ENCODE measurements around the gene RIGI. TPM values are rescaled to one million over a fixed set of nuclear protein-coding genes. Genes with fewer than 3 reads are reported as not detected.
A peak's percentile ranks its signal among the peaks of the same experiment; 100 is the strongest.

RIGI gene
- total RNA-seq: 1 to 10 TPM; 2.5 to 4.1 (median 2.5) TPM

DNA sequence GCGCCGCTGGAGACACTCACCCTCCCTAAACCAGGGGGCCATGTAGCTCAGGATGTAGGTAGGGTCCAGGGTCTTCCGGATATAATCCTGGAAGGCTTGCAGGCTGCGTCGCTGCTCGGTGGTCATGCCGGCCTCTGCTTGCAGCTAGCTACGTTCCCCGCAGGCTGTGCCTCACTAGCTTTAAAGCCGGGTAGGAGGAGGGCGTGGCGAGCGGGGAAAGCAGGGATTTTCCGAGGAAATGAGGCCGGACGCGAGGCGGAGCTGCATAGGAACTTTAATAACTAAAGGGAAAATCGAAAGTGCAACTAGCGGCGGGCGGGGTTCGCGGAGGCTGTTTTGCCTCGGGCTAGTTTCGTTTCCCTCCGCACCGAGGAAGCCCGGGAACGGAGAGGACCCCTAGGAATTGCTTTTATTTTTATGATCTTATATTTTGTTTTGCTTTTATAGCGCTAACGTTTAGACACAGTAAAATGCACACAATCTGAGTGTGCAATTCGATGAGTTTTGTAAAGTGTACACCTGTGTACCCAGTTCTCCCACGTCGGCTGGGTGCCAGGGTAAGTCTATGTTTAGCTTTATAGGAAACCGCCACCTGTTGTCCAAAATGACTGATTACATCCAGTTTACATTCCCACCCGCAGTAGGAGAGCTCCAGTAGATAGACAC lies at the start of gene RIGI:
Gene RIGI (minus strand): TSS at position 156 of the 666 bp plus-strand sequence. CDS start 30 bp downstream, at position 126.
- Mint-ChIP-seq H3K36me3 (ENCODE audit: insufficient read depth) (peaks cover 17% of the 10 kb centered on the region), H3K4me3 (peak within 1 kb of the TSS; percentile 85), H3K4me1 (ENCODE audit: low read depth) (peaks cover 51% of the 10 kb centered on the region), H3K27me3 (ENCODE audit: low read depth) (no peaks in the 10 kb centered on the region), H3K9me3 (no peaks in the 10 kb centered on the region)
- peak; percentile 65 to 78 for ATAC-seq
- DNase-seq: peak; percentile 77

DNA sequence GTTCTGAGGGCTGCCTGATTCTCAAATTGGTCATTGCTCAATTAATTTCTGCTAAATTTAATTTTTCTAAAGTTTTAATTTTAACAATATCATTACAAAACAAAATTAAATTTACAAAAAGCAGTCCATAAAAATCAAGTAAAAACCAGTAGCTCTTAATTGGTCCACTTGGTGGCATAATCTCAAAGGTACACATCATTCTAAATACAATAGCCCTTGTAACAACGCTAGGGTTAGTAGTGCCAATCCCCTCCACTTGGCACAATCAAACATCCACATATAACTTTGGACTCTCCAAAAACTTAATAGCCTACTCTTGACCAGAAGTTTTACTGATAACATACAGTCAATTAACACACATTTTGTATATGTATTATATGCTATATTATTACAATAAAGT lies 48.9 kb upstream of the RIGI start:
- no peak for ATAC-seq

GRCh38 chr9:32573821-32574220 lies 47.8 kb upstream of the RIGI start:
- no peaks in the 10 kb centered on the region for H3K9me3 Mint-ChIP-seq
- H3K27me3 Mint-ChIP-seq (ENCODE audit: low read depth): peaks cover 6% of the 10 kb centered on the region
- peak overlapping the region; percentile 100 for H3K4me3 Mint-ChIP-seq
- peaks cover 4% of the 10 kb centered on the region for H3K36me3 Mint-ChIP-seq (ENCODE audit: insufficient read depth)
- H3K4me1 Mint-ChIP-seq (ENCODE audit: low read depth): peaks cover 25% of the 10 kb centered on the region
- no peak for DNase-seq
- ATAC-seq: no peak

More for the DNA sequence above, 48.9 kb upstream of the RIGI start:
- H3K9me3 Mint-ChIP-seq: no peaks in the 10 kb centered on the region
- H3K27me3 Mint-ChIP-seq (ENCODE audit: low read depth): peaks cover 11% of the 10 kb centered on the region
- H3K4me1 Mint-ChIP-seq (ENCODE audit: low read depth): peaks cover 25% of the 10 kb centered on the region
- no peak for DNase-seq
- no peak overlapping the region for H3K4me3 Mint-ChIP-seq
- peaks cover 2% of the 10 kb centered on the region for H3K36me3 Mint-ChIP-seq (ENCODE audit: insufficient read depth)

DNA sequence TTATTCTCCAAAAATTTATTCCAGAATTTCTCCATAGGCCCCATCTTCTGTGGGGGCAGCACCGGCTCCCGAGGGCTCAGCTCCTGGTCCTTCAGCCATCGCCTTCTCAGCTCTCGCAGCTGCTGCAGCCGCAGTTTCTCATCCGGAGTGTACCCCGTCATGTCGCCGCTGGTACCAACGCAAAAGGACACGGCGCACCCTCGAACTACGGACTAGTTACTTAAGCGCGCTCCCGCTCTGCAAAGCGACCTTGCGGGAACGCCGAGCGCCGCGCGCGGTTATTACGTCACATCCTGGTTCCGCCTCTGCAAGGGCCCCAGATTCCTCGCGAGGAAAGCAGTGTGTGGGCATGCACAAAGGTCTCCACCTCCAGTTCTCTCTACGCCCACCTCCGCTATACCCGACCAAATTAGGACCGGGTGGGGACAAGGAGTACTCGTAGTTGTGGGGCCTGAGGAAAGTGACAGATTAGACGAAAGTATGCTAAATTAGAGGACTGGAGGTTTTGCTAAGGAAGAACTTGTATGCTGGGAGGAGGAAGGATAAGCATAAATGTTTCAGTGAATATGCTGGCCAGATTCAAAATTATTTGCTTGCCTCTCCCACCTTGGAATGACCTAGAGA lies 47.0 kb upstream of the RIGI start, which contains the start of gene NDUFB6:
Gene NDUFB6 (minus strand): TSS at position 260 of the 624 bp plus-strand sequence. CDS start 99 bp downstream, at position 161.
- H3K9me3 Mint-ChIP-seq: no peaks in the 10 kb centered on the region
- peak; percentile 84 to 89 for ATAC-seq
- H3K36me3 Mint-ChIP-seq (ENCODE audit: insufficient read depth): peaks cover 9% of the 10 kb centered on the region
- H3K4me3 Mint-ChIP-seq: peak within 1 kb of the TSS; percentile 100
- peaks cover 1% of the 10 kb centered on the region for H3K27me3 Mint-ChIP-seq (ENCODE audit: low read depth)
- peaks cover 27% of the 10 kb centered on the region for H3K4me1 Mint-ChIP-seq (ENCODE audit: low read depth)
- peak; percentile 96 for DNase-seq

DNA sequence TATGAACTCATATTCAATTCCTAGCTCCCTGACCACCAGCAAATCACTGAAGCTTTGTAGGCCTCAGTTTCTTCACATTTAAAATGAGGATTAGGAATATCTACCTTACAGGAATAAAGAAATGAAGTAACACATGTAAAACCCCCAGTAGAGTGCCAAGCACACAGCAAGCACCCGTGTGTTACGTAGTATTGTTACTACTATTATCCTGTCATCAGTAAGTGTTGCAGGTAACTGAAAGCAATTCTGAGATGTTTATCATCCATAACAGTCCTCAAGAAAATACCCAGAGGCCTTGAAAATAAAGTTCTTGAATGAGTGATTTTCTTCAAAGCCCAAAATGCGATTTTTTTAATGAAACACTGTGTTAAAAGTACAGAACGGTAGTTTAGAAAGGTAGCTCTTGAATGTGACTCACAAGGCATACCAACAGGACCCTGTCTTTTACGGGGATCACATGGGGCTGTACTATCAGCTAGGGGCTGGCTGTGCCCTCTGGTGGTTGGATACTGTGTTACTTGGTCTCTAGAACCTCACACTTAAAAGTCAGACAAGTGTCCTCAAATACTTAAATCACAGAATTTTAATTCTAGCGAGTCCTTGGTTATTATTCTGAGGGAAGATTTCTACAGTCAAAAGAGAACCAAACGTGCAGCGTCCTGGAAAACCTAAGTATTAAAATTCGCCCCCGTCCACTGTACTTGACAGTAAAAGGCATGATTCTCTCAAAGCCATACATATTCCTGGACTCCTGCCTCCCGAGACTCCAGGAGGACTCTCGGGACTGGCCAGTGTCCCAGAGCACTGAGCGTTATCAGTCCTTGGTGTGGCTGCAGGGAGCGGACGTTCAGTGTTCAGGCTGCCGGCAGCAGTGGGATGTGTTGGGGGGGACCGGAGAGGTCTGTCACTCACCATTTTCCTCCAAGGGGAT lies 46.2 kb upstream of the RIGI start:
- Mint-ChIP-seq H3K4me1 (ENCODE audit: low read depth) (peaks cover 27% of the 10 kb centered on the region), H3K36me3 (ENCODE audit: insufficient read depth) (peaks cover 15% of the 10 kb centered on the region), H3K4me3 (peak overlapping the region; percentile 100), H3K9me3 (no peaks in the 10 kb centered on the region), H3K27me3 (ENCODE audit: low read depth) (peaks cover 1% of the 10 kb centered on the region)
- peak; percentile 90 to 92 for ATAC-seq
- peak; percentile 66 for DNase-seq

- peaks cover 23% of the 10 kb centered on the region for H3K36me3 Mint-ChIP-seq (ENCODE audit: insufficient read depth)
- ATAC-seq: no peak
- no peaks in the 10 kb centered on the region for H3K9me3 Mint-ChIP-seq
- no peaks in the 10 kb centered on the region for H3K27me3 Mint-ChIP-seq (ENCODE audit: low read depth)
- H3K4me1 Mint-ChIP-seq (ENCODE audit: low read depth): peaks cover 27% of the 10 kb centered on the region
- DNase-seq: no peak
- H3K4me3 Mint-ChIP-seq: no peak overlapping the region
Observed at GRCh38 chr9:32570262-32570661, 44.3 kb upstream of the RIGI start.

GRCh38 chr9:32566770-32567169 lies 40.8 kb upstream of the RIGI start:
- H3K4me3 Mint-ChIP-seq: no peak overlapping the region
- ATAC-seq (no peak), DNase-seq (no peak)
- peaks cover 16% of the 10 kb centered on the region for H3K4me1 Mint-ChIP-seq (ENCODE audit: low read depth)
- H3K27me3 Mint-ChIP-seq (ENCODE audit: low read depth): no peaks in the 10 kb centered on the region
- H3K9me3 Mint-ChIP-seq: no peaks in the 10 kb centered on the region
- peaks cover 35% of the 10 kb centered on the region for H3K36me3 Mint-ChIP-seq (ENCODE audit: insufficient read depth)

- DNase-seq: no peak
- H3K9me3 Mint-ChIP-seq: no peaks in the 10 kb centered on the region
Observed at GRCh38 chr9:32565967-32566366, 40.0 kb upstream of the RIGI start.

DNA sequence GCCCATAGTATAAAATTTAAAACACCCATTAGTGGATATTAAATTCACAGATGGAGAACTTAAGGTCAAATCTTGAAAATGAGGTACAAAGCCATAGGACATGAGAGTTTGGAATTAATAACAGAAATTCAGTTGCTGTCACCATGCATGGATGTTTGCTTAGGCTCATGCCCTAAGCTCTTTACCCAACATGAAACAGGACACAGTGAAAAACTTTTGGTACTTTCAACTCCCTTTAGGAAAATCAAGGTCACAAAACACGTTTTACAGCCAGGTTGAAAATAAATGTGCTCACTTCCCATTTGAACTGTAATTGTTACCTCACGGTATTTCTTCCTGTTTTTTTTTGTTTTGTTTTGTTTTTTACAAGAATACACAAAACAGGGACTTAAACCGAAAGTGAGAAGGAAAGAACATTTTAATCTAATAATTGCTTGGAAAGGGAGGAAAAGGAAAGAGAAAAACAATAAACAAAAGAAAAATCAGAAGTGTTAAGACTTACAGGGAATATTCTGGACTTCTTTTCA lies 32.5 kb upstream of the RIGI start:
- H3K36me3 Mint-ChIP-seq (ENCODE audit: insufficient read depth): peaks cover 14% of the 10 kb centered on the region
- no peak overlapping the region for H3K4me3 Mint-ChIP-seq
- no peaks in the 10 kb centered on the region for H3K9me3 Mint-ChIP-seq
- H3K4me1 Mint-ChIP-seq (ENCODE audit: low read depth): peaks cover 28% of the 10 kb centered on the region
- no peaks in the 10 kb centered on the region for H3K27me3 Mint-ChIP-seq (ENCODE audit: low read depth)
- no peak for ATAC-seq
- no peak for DNase-seq

More at GRCh38 chr9:32565967-32566366, 40.0 kb upstream of the RIGI start:
- ATAC-seq: no peak
- Mint-ChIP-seq H3K36me3 (ENCODE audit: insufficient read depth) (peaks cover 38% of the 10 kb centered on the region), H3K4me1 (ENCODE audit: low read depth) (peaks cover 16% of the 10 kb centered on the region), H3K27me3 (ENCODE audit: low read depth) (no peaks in the 10 kb centered on the region), H3K4me3 (no peak overlapping the region)

- Mint-ChIP-seq H3K36me3 (ENCODE audit: insufficient read depth) (peaks cover 10% of the 10 kb centered on the region), H3K27me3 (ENCODE audit: low read depth) (no peaks in the 10 kb centered on the region), H3K4me1 (ENCODE audit: low read depth) (peaks cover 32% of the 10 kb centered on the region), H3K4me3 (no peak overlapping the region), H3K9me3 (no peaks in the 10 kb centered on the region)
- ATAC-seq (no peak), DNase-seq (no peak)
Observed at GRCh38 chr9:32554591-32554990, 28.6 kb upstream of the RIGI start.

DNA sequence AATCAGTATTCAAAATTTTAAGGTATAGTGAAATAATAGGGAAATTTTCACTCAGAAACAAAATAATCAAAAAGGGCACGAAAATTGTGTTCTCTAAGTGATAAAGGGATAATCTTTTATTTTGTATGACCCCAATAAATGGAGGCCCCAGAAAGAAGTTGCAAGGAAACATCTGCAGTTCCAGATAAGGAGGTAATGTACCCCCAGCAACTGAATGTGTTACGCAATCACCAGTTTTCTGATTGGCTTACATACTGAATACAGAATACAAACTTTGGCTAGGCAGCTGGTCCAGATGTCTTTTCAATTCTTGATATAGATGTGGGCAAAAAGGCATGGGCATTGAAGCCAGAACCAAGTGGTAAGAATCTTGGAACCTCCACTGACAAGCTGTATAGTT lies 28.1 kb upstream of the RIGI start:
- no peaks in the 10 kb centered on the region for H3K9me3 Mint-ChIP-seq
- H3K4me1 Mint-ChIP-seq (ENCODE audit: low read depth): peaks cover 31% of the 10 kb centered on the region
- ATAC-seq (no peak), DNase-seq (no peak)
- no peaks in the 10 kb centered on the region for H3K27me3 Mint-ChIP-seq (ENCODE audit: low read depth)
- H3K4me3 Mint-ChIP-seq: no peak overlapping the region
- peaks cover 8% of the 10 kb centered on the region for H3K36me3 Mint-ChIP-seq (ENCODE audit: insufficient read depth)

DNA sequence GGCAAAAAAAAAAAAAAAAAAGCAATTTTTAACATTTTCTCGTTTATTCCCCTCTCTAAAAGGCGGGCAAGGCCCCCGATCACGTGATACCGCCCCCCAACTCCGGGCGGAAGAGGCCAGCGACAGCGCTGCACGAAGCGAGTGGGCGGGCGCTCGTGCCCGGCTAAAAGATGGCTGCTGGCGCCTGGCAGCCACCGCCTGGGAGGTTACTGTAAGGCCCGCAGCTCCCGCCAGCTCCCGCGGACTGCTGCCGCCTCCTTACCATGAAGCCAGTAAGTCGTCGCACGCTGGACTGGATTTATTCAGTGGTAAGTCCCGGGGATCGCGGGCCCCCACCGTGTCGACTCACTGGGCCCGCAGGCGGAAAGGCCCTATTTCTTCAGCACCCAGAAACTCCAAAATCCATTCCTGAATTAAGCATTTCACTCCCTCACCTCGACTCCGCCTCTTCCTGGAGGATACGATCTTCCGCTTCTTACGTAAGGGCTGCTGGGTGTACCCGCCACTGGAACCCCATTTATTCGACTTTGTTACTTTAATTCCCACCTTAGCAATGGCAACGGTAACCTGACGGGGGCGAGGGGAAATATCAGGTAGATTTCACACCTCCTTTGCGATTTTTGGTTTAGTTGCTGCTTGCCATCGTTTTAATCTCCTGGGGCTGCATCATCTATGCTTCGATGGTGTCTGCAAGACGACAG lies 26.3 kb upstream of the RIGI start, which contains the start of the genes SMIM27 and TOPORS:
Gene SMIM27 (plus strand): TSS at position 156 of the 701 bp plus-strand sequence. CDS start 108 bp downstream, at position 264.
Gene TOPORS (minus strand): TSS at position 415 of the 701 bp plus-strand sequence. CDS start 150 bp downstream, at position 265.
- H3K4me3 Mint-ChIP-seq: peak within 1 kb of the TSS; percentile 99
- DNase-seq (peak; percentile 91), ATAC-seq (peak; percentile 64 to 69)
- no peaks in the 10 kb centered on the region for H3K9me3 Mint-ChIP-seq
- no peaks in the 10 kb centered on the region for H3K27me3 Mint-ChIP-seq (ENCODE audit: low read depth)
- H3K36me3 Mint-ChIP-seq (ENCODE audit: insufficient read depth): peaks cover 4% of the 10 kb centered on the region
- H3K4me1 Mint-ChIP-seq (ENCODE audit: low read depth): peaks cover 40% of the 10 kb centered on the region

DNA sequence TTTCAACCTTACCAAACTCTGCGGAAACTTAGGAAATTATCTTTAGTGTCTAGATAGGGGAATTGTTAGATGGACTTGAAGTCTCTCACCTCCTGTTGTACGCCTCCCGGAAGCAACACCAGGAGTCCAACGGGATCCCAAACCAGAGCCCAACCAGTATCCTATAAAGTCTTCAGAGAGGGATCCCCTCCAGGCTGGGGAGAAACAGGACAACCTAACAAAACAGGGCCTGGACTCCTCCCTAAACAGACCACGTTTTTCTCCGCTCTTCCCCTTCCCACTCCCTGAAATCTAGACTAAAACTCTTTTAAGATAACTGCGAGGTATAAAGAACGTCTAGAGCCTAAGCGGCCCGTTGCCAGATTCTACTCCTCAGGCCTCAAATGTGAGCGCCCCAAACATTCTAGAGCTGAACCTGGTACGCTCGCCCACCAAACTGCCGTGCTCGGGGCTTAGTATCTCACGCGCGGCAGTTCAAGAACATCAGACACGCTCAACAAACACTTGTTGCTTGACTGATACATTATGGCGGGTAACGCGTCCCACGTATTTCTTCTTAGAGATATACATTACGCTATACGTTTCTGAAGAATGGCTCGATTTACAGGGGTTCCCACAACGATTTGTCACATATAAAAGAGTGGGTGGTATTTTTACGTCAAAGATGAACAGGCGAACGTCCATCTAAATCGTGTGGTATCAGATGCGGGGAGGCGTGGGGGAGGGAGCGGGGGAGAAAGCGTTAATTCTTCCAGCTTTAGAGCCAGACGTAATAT lies 25.5 kb upstream of the RIGI start:
- Mint-ChIP-seq H3K9me3 (no peaks in the 10 kb centered on the region), H3K27me3 (ENCODE audit: low read depth) (no peaks in the 10 kb centered on the region), H3K4me1 (ENCODE audit: low read depth) (peaks cover 46% of the 10 kb centered on the region), H3K36me3 (ENCODE audit: insufficient read depth) (peaks cover 4% of the 10 kb centered on the region), H3K4me3 (peak overlapping the region; percentile 99)
- peak; percentile 26 to 37 for ATAC-seq
- peak; percentile 22 for DNase-seq

Measured in activated T-cell treated with anti-CD3 and anti-CD28 coated beads, Interleukin-2, amount 50 U/mL, for 4 hours (primary cell).